Kidney (tissue), 14 donors: Measurements from ENCODE around the gene FOXN3. TPM values are rescaled to one million over a fixed set of nuclear protein-coding genes. Genes with fewer than 3 reads are reported as not detected.
"Not testable (repeated sequence)": the region's sequence is repeated elsewhere in the genome, so short reads cannot be mapped to it uniquely, and the experiment has no call there.

Experiments
- DNase-seq, 5 donors: peaks; one replicate each; pipeline ENCODE4 v3.0.0-alpha.2; 2013 to 2020
- FAIRE-seq: peaks from 2 replicates; lab custom pipeline; 2012; peaks lifted over from hg19 to GRCh38; lab: Jason Lieb, UNC
- H3K27ac ChIP-seq, 2 donors: one replicate each; pipeline ENCODE4 v1.7.0; 2013; ENCODE audit warnings: low read depth in 2 of 2, low read length in 2 of 2, inconsistent platforms in 1 of 2
- H3K27me3 ChIP-seq: one replicate; pipeline ENCODE4 v1.7.1; 2013; ENCODE audit warnings: low read length, inconsistent platforms; ENCODE audit not compliant: control insufficient read depth, insufficient read depth
- H3K36me3 ChIP-seq, 3 donors: one replicate each; pipeline versions ENCODE4 v1.7.0 to v1.7.1; 2013; ENCODE audit warnings: low read length in 3 of 3, control low read depth in 1 of 3, inconsistent platforms in 1 of 3; ENCODE audit not compliant: insufficient read depth in 3 of 3, control insufficient read depth in 2 of 3
- H3K4me1 ChIP-seq, 3 donors: one replicate each; pipeline versions ENCODE4 v1.7.0 to v1.7.1; 2013; ENCODE audit warnings: low read length in 3 of 3, inconsistent platforms in 1 of 3, low read depth in 1 of 3; ENCODE audit not compliant: control insufficient read depth in 2 of 3, insufficient read depth in 2 of 3
- H3K4me3 ChIP-seq, 3 donors: one replicate each; pipeline versions ENCODE4 v1.7.0 to v1.8.1; 2013; ENCODE audit warnings: low read length in 3 of 3, control low read depth in 1 of 3, inconsistent platforms in 1 of 3
- H3K9ac ChIP-seq, 3 donors: one replicate each; pipeline versions ENCODE4 v1.7.0 to v1.7.1; 2013; ENCODE audit warnings: low read length in 3 of 3, control low read depth in 1 of 3, inconsistent platforms in 1 of 3
- H3K9me3 ChIP-seq, 3 donors: one replicate each; pipeline versions ENCODE4 v1.7.0 to v1.7.1; 2013; ENCODE audit warnings: low read length in 3 of 3, control low read depth in 1 of 3, inconsistent platforms in 1 of 3; ENCODE audit not compliant: control insufficient read depth in 2 of 3, insufficient read depth in 1 of 3
- intact Hi-C: fragments of 100-400 bp; cut with DNase I; formaldehyde crosslinking; loops from one replicate; pipeline ENCODE4 v1.11.1; 2022
- polyA plus RNA-seq: library from polyadenylated mRNA; stranded (reverse); fragments of 350-450 nt; fragmentation: Illumina TruSeq; extraction: RNeasy Lipid Tissue Mini Kit (QIAGEN cat#74804); gene quantifications from one replicate; pipeline ENCODE4 v1.2.3, GENCODE V29; 2014; ENCODE audit warnings: low read depth, low replicate concordance; ENCODE audit not compliant: insufficient read depth
- total RNA-seq: library from RNA; stranded (reverse); fragmentation: NEBNext Ultra II Directional; extraction: Animal tissue kit (Norgen Biotek cat#: 25700); gene quantifications from one replicate; pipeline ENCODE4 v1.2.1, GENCODE V29; 2021
- TF ChIP-seq, protein P1 (sequence below): IDR thresholded peaks from 3 replicates; pipeline ENCODE4 v1.5.1; 2012; ENCODE audit warnings: mild to moderate bottlenecking, moderate library complexity, borderline replicate concordance; ENCODE audit not compliant: insufficient read depth; ENCODE audit errors: extremely low read depth
- donor health status: control.
- donor health status: control.
- donor health status: control.
- donor health status: control.
- donor health status: control.
- donor health status: DM: yes; HTN: yes; CAD: no.
- donor health status: Normal renal cell carcinoma (clear cell type).

The FOXN3 gene
- total and polyA plus RNA-seq, 2 donors from 2014 or later = 6.4 to 50.1 TPM

DNA sequence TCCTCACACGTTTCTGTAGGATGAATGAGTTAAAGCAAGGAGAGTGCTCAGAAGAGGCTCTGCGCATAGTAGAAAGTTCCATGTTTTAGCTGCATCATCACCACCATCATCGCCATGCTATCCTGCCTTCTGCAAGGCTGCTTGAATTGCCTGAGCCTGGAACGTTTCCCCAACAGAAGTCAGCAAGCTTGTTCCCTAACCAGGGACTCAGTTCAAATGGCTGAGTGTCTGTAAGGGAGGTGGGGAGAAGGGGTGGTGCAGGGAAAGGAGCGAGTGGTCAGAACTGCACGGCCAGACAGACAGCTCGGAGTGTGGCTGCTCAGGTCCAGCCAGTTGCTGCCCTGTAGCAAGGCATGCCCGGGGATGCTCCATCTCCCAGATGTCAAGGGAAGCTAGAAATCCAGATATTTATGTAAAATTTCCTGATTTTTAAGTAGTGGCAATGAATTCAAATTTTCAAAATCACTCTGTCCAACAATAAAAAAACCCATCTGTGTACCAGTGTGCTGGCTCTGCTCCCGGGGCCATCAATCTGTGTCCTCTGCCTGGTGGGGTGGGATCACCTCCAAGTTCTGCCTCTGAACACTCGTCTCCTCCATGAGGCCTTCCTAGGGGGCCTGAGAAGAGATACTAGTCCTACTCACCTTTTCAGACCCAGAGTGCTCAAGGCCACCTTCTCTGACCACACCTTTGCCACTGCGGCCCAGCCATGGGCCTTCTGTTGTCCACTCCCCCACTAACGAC, 162.7 kb downstream of the FOXN3 start:
- DNase-seq (peak in 1 of 5 donors; percentile 16), FAIRE-seq (no peak)
- TF ChIP-seq, protein P1, sequence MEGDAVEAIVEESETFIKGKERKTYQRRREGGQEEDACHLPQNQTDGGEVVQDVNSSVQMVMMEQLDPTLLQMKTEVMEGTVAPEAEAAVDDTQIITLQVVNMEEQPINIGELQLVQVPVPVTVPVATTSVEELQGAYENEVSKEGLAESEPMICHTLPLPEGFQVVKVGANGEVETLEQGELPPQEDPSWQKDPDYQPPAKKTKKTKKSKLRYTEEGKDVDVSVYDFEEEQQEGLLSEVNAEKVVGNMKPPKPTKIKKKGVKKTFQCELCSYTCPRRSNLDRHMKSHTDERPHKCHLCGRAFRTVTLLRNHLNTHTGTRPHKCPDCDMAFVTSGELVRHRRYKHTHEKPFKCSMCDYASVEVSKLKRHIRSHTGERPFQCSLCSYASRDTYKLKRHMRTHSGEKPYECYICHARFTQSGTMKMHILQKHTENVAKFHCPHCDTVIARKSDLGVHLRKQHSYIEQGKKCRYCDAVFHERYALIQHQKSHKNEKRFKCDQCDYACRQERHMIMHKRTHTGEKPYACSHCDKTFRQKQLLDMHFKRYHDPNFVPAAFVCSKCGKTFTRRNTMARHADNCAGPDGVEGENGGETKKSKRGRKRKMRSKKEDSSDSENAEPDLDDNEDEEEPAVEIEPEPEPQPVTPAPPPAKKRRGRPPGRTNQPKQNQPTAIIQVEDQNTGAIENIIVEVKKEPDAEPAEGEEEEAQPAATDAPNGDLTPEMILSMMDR = no peak
- no peaks in the 10 kb centered on the region for H3K36me3 ChIP-seq
- H3K27ac ChIP-seq = no peak overlapping the region
- no peak overlapping the region for H3K4me3 ChIP-seq
- intact Hi-C loops = no loop called here
- H3K27me3 ChIP-seq = no peaks in the 10 kb centered on the region
- peaks cover 0 to 5% (median 0%) of the 10 kb centered on the region in 3 donors for H3K4me1 ChIP-seq
- H3K9ac ChIP-seq = no peak overlapping the region
- H3K9me3 ChIP-seq = no peaks in the 10 kb centered on the region

DNA sequence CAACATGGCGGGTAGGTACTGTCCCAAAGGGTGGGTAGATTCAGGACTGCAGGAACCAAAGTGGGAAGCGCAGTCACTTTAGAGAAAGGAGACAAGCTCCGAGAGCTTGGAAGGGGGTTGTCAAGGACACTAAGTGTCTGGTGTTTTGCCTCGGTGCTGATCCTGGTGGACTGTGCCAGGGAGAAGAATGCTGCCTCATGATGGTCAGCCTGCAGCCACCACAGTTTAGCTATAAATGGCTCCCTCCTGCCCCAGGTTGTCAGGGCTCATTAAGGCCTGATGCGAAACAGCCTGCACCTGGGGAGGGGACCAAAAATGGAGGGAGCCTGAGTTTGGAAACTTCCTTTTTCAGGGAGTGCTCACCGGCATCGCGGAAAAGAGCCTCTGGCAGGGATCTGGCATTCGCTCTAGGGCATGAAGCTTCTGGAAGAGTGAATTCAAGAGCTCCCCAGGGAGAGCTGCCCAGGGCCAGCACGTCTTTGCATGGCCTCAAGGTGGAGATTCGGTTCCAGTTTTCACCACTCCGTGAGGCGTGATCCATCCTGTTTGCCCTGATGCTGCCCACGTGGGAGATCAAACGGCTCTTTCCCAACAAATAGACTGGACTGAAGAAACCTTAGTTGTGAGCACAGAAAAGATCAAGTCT, 164.0 kb downstream of the FOXN3 start:
- no peak for FAIRE-seq
- peak in 3 of 5 donors; percentile 41 to 58 (median 50) for DNase-seq
- Histone ChIP-seq H3K4me3 (no peak overlapping the region), H3K9me3 (no peaks in the 10 kb centered on the region), H3K9ac (no peak overlapping the region), H3K27me3 (no peaks in the 10 kb centered on the region), H3K4me1 (peaks cover 0 to 5% (median 0%) of the 10 kb centered on the region in 3 donors), H3K36me3 (no peaks in the 10 kb centered on the region), H3K27ac (no peak overlapping the region)
- intact Hi-C loops = no loop called here
- TF ChIP-seq, protein P1 = peak; percentile 1

DNA sequence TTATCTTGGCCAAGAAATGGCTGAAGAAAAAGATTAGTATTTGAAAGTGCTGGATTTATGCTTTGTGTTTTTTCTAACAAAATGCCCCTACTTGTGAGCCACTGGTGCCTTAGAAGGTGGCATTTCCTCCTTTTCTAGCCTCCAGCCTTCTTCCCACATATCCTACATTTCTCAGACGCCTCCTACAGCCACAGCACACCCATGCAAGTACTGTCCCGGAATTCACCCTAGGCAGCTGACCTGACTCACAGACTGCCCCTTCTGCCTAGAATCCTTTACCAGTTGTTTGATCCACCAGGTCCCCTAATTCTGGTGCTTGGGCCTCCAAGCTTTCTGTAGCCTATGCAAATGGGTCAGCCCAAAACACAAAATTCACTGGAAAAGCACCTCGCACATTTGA, 166.0 kb downstream of the FOXN3 start:
- no peaks in the 10 kb centered on the region for H3K36me3 ChIP-seq
- no peak for DNase-seq
- FAIRE-seq = no peak
- intact Hi-C loops = no loop called here
- no peak overlapping the region for H3K9ac ChIP-seq
- peaks cover 0 to 3% (median 0%) of the 10 kb centered on the region in 3 donors for H3K4me1 ChIP-seq
- no peak overlapping the region for H3K4me3 ChIP-seq
- H3K27ac ChIP-seq = no peak overlapping the region
- H3K27me3 ChIP-seq = no peaks in the 10 kb centered on the region
- H3K9me3 ChIP-seq = no peaks in the 10 kb centered on the region
- TF ChIP-seq, protein P1 = no peak

DNA sequence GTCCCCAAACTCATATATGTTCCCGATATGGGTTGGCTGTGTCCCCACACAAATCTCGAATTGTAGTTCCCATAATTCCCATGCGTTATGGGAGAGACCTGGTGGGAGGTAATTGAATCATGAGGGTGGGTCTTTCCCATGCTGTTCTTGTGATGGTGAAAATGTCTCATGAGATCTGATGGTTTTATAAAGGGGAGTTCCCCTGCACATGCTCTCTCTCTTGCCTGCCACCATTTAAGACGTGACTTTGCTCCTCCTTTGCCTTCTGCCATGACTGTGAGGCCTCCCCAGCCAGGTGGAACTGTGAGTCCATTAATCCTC, 166.4 kb downstream of the FOXN3 start:
- intact Hi-C loops = not testable (repeated sequence)

More for the DNA sequence above, 166.4 kb downstream of the FOXN3 start:
- H3K27ac ChIP-seq, H3K9ac ChIP-seq, H3K4me1 ChIP-seq, H3K9me3 ChIP-seq, H3K27me3 ChIP-seq, H3K36me3 ChIP-seq, FAIRE-seq, DNase-seq, H3K4me3 ChIP-seq: not testable (repeated sequence)
